ENCODE measurements around the gene PEX16. TPM values are rescaled to one million over a fixed set of nuclear protein-coding genes. Genes with fewer than 3 reads are reported as not detected.

The PEX16 gene
- total RNA-seq, 1 donor from 2014 or later = 28.0 TPM

- peaks cover 11% of the 10 kb centered on the region for H3K36me3 Mint-ChIP-seq (ENCODE audit: insufficient read depth)
Observed at GRCh38 chr11:45927684-45928413, 10.2 kb upstream of the PEX16 start.

GRCh38 chr11:45927332-45927683, 9.6 kb upstream of the PEX16 start:
- Mint-ChIP-seq H3K4me1 (ENCODE audit: low read depth) (peaks cover 4% of the 10 kb centered on the region), H3K4me3 (ENCODE audit: low read depth) (no peak overlapping the region), H3K27me3 (peaks cover 8% of the 10 kb centered on the region), H3K36me3 (ENCODE audit: insufficient read depth) (peaks cover 9% of the 10 kb centered on the region), H3K27ac (peak overlapping the region; percentile 89), H3K9me3 (ENCODE audit: low read depth) (no peaks in the 10 kb centered on the region)
- no peak for DNase-seq (ENCODE audit: low spot score, unreplicated experiment)
- no peak for TF ChIP-seq CTCF (IDR thresholded peaks at IDR 0.05; ENCODE audit: unreplicated experiment)

More at GRCh38 chr11:45927684-45928413, 10.2 kb upstream of the PEX16 start:
- peaks cover 8% of the 10 kb centered on the region for H3K27me3 Mint-ChIP-seq
- peaks cover 4% of the 10 kb centered on the region for H3K4me1 Mint-ChIP-seq (ENCODE audit: low read depth)
- no peak overlapping the region for H3K4me3 Mint-ChIP-seq (ENCODE audit: low read depth)
- DNase-seq (ENCODE audit: low spot score, unreplicated experiment) = no peak
- TF ChIP-seq CTCF (IDR thresholded peaks at IDR 0.05; ENCODE audit: unreplicated experiment) = no peak
- H3K27ac Mint-ChIP-seq = peak overlapping the region; percentile 89
- no peaks in the 10 kb centered on the region for H3K9me3 Mint-ChIP-seq (ENCODE audit: low read depth)

GRCh38 chr11:45926536-45927331, 9.1 kb upstream of the PEX16 start:
- Mint-ChIP-seq H3K4me1 (ENCODE audit: low read depth) (peaks cover 5% of the 10 kb centered on the region), H3K36me3 (ENCODE audit: insufficient read depth) (peaks cover 8% of the 10 kb centered on the region), H3K9me3 (ENCODE audit: low read depth) (no peaks in the 10 kb centered on the region), H3K4me3 (ENCODE audit: low read depth) (no peak overlapping the region), H3K27ac (peak overlapping the region; percentile 80), H3K27me3 (peaks cover 8% of the 10 kb centered on the region)
- no peak for TF ChIP-seq CTCF (IDR thresholded peaks at IDR 0.05; ENCODE audit: unreplicated experiment)
- no peak for DNase-seq (ENCODE audit: low spot score, unreplicated experiment)

GRCh38 chr11:45926001-45926401, 8.3 kb upstream of the PEX16 start:
- Mint-ChIP-seq H3K4me3 (ENCODE audit: low read depth) (no peak overlapping the region), H3K4me1 (ENCODE audit: low read depth) (peaks cover 11% of the 10 kb centered on the region), H3K36me3 (ENCODE audit: insufficient read depth) (peaks cover 4% of the 10 kb centered on the region), H3K27ac (no peak overlapping the region), H3K9me3 (ENCODE audit: low read depth) (no peaks in the 10 kb centered on the region), H3K27me3 (peaks cover 8% of the 10 kb centered on the region)
- DNase-seq (ENCODE audit: low spot score, unreplicated experiment) = no peak
- no peak for TF ChIP-seq CTCF (IDR thresholded peaks at IDR 0.05; ENCODE audit: unreplicated experiment)

- no peak for DNase-seq (ENCODE audit: low spot score, unreplicated experiment)
- H3K4me1 Mint-ChIP-seq (ENCODE audit: low read depth) = peaks cover 12% of the 10 kb centered on the region
- TF ChIP-seq CTCF (IDR thresholded peaks at IDR 0.05; ENCODE audit: unreplicated experiment) = no peak
- H3K4me3 Mint-ChIP-seq (ENCODE audit: low read depth) = no peak overlapping the region
- H3K27ac Mint-ChIP-seq = no peak overlapping the region
- H3K27me3 Mint-ChIP-seq = peaks cover 8% of the 10 kb centered on the region
- peaks cover 4% of the 10 kb centered on the region for H3K36me3 Mint-ChIP-seq (ENCODE audit: insufficient read depth)
- H3K9me3 Mint-ChIP-seq (ENCODE audit: low read depth) = no peaks in the 10 kb centered on the region
Observed at GRCh38 chr11:45925550-45925949, 7.9 kb upstream of the PEX16 start.

Measured in progenitor cell of endocrine pancreas (in vitro differentiated cells).